Measurements from ENCODE around the gene PIK3CA.

The PIK3CA gene

DNA sequence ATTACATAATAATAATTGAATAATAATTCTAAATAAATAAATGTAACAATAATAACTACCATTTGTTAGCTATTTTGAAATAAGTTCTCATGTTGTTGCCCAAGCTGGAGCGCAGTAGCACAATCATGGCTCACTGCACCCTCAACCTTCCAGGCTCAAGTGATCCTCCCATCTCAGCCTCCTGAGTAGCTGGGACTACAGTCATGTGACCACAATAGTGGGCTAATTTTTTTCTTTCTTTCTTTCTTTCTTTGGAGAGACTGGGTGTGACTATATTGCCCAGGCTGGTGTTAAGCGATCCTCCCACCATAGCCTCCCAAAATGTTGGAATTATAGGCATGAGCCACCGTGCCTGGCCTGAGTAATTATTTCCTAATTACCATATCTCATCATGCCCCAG, 133.7 kb downstream of the PIK3CA start:
- in situ Hi-C loops (cut with MboI; ENCODE audit: low pct_unique_long_range_greater_than_20kb, low sequenced_read_pairs, unreplicated experiment) = no loop called here
- TF ChIP-seq, protein P1, sequence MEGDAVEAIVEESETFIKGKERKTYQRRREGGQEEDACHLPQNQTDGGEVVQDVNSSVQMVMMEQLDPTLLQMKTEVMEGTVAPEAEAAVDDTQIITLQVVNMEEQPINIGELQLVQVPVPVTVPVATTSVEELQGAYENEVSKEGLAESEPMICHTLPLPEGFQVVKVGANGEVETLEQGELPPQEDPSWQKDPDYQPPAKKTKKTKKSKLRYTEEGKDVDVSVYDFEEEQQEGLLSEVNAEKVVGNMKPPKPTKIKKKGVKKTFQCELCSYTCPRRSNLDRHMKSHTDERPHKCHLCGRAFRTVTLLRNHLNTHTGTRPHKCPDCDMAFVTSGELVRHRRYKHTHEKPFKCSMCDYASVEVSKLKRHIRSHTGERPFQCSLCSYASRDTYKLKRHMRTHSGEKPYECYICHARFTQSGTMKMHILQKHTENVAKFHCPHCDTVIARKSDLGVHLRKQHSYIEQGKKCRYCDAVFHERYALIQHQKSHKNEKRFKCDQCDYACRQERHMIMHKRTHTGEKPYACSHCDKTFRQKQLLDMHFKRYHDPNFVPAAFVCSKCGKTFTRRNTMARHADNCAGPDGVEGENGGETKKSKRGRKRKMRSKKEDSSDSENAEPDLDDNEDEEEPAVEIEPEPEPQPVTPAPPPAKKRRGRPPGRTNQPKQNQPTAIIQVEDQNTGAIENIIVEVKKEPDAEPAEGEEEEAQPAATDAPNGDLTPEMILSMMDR (IDR thresholded peaks at IDR 0.05; ENCODE audit: extremely low read depth, insufficient read depth, missing control alignments) = no peak
- DNase-seq (ENCODE audit: low spot score) = no peak

DNA sequence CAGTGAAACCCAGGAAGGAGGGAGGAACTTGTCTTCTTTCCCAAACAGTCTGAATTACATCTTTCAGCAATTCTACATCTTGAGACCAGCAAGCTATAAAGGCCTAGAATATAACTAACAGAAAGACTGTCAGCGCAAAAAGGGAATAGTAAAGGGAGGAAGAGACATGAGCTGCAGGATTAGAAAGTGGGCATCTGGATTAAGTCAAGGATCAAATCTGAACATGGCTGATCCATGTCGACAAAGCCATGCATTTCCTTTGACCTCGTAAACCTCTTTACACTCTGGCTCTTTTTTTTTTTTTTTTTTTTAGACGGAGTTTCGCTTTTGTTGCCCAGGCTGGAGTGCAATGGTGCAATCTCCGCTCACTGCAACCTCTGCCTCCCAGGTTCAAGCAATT, 138.2 kb downstream of the PIK3CA start:
- no peak for DNase-seq (ENCODE audit: low spot score)
- TF ChIP-seq, protein P1 (IDR thresholded peaks at IDR 0.05; ENCODE audit: extremely low read depth, insufficient read depth, missing control alignments) = no peak
- in situ Hi-C loops (cut with MboI; ENCODE audit: low pct_unique_long_range_greater_than_20kb, low sequenced_read_pairs, unreplicated experiment) = no loop called here

DNA sequence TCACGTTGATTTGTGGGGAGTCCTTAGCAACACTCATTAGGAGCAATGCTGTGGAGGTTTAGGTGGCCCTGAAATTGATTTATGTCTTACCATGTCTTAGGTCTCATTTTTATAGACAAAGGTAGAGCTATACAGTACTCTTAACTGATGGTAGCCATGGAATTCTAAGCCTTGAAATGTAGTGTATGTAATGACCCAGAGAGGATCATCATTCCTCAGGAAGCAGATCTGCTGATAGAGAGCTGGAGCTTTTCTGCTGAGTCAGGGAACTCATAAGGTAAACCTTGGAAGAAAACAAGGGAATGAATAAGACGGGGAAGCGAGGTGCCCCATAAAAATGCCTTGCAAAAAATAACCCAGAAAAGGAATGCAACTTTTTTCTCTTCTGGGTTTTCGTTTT, 140.7 kb downstream of the PIK3CA start:
- DNase-seq (ENCODE audit: low spot score) = no peak
- in situ Hi-C loops (cut with MboI; ENCODE audit: low pct_unique_long_range_greater_than_20kb, low sequenced_read_pairs, unreplicated experiment) = no loop called here
- TF ChIP-seq, protein P1 (IDR thresholded peaks at IDR 0.05; ENCODE audit: extremely low read depth, insufficient read depth, missing control alignments) = no peak

DNA sequence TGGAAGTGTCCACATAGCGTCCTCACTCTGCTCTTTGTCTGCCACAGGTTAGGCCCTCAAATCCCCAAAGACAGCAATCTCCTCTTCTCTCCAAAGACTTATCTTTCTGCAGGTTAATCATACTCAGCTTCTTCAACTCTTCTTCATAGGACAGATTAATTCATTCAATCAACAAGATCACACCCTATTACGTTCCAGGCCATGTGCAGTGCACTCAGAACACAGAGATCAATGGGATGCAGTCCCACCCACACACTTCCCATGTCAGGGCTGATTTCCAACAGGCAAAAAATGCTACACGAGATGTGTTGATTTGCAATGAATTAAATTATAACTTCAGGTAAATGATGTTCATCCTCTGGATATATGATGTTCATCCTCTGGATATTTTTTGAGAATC, 141.1 kb downstream of the PIK3CA start:
- no peak for DNase-seq (ENCODE audit: low spot score)

More for the DNA sequence above, 141.1 kb downstream of the PIK3CA start:
- in situ Hi-C loops (cut with MboI; ENCODE audit: low pct_unique_long_range_greater_than_20kb, low sequenced_read_pairs, unreplicated experiment) = no loop called here
- TF ChIP-seq, protein P1 (IDR thresholded peaks at IDR 0.05; ENCODE audit: extremely low read depth, insufficient read depth, missing control alignments) = no peak
